ACHN (cell line): ENCODE data around the gene FEV.
A peak's percentile ranks its signal among the peaks of the same experiment; 100 is the strongest.

Experiments used
- DNase-seq: peaks from one replicate; pipeline ENCODE4 v3.0.0-alpha.2; 2015
- in situ Hi-C: cut with HindIII; loops from 2 replicates; pipeline ENCODE4 v1.10.0; 2017; ENCODE audit warnings: low sequenced_read_pairs, low pct_ligation_motif_present, low pct_unique_long_range_greater_than_20kb

FEV gene

DNA sequence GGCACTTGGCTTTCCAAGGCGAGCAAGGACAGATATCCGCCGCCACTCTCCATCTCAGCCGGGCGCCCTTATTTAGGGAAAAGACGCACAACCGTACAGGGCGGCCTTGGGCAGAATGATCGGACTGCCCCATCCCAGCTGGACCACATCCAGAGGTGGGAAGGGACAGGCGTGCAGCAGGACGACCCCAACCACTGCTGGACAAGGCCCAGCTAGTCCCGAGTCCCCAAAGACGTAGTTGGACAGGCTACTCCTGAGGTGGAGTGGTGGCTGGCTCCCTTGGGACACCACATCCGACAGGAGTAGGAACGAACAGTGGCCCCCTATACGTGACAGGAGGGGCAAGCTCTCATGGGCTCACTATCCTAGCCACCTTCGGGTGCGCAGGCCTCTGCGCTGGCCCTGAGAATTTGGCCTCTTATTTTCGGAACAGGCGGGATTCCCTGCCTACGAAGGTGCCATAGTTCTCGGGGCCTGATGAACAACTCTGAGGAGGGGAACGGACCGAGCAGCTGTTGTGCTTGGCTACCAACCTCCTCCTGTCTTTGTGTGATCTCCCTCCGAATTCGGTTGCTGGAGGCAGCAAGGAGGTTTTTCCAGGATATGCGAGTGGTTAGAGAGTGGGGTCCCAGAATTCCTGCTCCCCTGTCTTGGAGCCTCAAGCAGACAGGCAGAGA, 2.3 kb downstream of the FEV start:
- DNase-seq, result no peak
- in situ Hi-C loops, result no loop called here

DNA sequence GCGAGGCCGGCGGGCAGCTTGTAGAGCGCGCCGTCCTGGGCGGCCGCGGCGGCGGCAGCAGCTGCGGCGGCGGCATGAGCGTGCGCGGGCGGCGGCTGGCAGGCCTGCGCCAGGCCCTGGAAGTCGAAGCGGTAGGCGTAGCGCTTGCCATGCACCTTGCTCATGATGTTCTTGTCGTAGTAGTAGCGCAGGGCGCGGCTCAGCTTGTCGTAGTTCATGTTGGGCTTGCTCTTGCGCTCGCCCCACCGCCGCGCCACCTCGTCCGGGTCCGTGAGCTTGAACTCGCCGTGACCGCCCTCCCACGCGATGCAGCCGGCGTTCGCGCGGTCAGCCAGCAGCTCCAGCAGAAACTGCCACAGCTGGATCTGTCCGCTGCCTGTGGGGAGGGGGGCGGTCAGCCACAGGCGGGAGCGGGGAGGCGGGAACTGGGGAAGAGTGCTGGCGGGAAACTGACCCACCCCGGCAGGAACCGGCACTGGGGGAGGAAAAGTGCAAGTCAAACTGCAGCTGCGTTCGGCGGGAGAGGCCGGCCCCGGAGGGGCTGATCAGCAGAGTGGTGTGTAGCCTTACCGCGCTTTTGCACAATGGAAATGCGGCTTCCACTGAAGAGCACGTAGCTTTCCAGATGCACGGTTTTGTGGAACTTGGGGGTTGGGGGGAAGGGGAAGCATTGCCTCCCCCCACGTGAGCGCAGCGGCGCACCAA, 3.0 kb downstream of the FEV start:
- in situ Hi-C loops, result no loop called here
- peak; percentile 28 for DNase-seq

DNA sequence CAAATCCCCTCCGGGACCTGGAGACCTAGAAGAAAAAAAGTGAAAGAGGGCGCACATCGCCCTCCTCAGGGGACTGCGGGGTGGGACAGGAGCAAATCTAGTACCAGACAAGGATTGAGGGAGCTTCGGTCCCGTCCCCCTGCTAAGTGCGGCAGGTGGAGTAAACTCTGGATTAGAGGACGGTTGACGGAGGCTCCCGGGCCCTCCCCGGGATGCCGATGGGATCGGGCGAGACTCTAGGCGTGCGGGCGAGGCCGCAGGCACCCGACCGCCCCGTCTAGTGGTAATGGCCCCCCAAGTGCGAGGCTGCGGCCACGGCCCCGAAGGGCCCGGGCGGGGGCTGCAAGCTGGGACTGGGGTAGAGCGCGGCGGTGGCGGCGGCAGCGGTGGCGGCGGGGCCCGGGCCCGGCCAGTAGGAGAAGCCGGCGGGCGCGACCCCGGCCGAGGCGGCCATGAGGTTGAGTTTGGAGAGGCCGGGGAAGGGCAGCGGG, 3.5 kb downstream of the FEV start:
- peak; percentile 21 for DNase-seq
- in situ Hi-C loops, result no loop called here

DNA sequence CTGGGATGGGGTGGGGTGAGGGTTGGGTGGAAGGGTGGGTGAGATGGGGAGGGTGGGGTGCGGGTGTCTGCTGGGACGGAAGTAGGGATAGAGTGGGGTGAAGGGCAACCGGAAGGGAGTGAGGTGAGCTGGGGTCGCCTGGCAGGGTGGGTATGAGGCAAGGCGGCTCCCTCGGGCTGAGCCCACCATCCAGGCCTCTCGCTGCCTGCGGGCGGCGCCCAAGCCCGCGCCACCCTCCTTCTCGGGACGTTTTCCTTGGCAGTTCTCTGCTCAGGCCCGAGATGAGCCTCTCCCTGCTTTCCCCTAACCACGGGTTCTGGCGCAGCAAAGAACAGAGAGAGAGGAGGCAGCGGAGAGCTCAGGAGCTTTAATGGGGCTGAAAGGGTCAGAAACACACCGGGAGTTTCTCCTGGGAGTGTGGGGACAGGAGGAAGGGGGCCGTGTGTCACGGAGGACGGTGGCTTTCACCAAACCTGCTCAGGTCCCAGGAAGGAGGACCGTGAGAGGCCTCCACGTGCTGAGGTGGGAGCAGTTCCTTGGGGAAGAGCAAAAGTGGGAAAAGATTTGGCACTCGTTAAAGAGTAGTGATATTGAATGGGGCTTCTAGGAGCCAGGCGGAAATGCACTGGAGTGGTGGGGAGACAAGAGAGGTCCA, 4.1 kb downstream of the FEV start:
- in situ Hi-C loops, result no loop called here
- DNase-seq, result peak; percentile 36

DNA sequence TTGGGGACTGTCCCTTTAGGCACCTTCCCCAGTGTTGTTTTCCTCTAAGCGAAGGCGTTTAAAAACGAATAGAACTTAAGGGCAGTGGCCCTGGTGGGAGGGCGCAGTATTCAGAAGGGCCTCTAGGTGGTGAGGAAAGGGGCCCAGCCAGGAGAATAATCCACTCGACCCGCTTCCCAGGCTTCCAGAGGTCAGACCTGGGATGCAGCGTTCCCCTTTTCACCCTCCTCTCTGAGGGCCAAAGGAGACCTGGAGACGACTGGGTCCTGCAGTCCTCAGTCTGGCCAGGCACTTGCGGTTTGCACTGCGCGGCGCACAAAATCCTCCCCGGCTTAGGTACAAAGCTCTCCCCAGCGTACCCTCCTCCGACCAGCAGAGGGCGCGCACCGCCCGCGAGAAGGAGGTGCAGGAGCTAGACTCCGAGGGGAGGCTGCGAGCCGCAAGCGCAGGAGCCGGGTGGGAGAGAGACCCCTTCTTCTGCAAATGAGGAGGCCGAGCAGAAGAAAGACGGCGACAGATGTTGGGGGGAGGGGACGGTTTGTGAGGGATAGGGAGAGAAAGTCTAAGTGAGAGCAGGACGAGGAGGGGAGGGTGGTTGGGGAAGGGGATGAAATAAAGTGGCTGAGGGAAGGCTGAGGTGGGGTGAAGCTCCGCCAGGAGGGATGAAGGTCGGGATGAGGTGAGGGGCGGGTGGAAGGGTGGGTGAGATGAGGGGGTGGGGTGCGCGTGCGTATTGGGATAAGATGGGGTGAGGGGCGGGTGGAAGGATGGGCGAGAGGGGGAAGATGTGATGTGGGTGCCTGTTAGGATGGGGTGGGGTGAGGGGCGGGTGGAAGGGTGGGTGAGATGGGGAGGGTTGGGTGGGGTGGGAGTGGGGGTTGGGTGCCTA, 4.9 kb downstream of the FEV start:
- DNase-seq, result peak; percentile 89
- in situ Hi-C loops, result no loop called here

DNA sequence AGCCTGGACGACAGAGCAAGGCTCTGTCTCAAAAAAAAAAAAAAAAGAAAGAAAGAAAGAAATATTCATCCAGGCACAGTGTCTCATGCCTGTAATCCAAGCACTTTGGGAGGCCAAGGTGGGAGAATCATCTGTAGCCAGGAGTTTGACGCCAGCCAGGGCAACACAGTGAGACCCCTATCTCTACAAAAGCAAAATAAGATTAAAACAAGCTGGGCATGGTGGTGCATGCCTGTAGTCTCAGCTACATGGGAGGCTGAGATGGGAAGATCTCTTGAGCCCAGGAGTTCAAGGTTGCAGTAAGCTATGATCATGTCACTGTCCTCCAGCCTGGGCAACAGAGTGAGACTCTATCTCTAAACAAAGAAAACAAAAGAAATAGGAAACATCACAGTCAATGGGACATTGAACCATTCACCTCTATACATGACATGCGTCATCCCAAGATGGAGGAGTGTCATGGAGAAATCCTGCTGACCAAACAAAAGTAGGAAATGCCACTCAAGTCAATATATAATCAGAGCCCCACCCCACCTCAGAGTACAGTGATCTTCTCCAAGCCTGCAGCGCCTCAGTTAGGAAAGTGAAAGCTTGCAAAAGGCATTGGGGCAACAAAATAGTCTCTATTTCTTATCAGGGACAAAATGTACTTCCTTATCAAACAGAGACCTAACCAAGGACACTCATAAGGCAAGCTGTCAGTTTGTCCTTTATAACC, 9.8 kb downstream of the FEV start:
- in situ Hi-C loops, result no loop called here
- DNase-seq, result no peak

DNA sequence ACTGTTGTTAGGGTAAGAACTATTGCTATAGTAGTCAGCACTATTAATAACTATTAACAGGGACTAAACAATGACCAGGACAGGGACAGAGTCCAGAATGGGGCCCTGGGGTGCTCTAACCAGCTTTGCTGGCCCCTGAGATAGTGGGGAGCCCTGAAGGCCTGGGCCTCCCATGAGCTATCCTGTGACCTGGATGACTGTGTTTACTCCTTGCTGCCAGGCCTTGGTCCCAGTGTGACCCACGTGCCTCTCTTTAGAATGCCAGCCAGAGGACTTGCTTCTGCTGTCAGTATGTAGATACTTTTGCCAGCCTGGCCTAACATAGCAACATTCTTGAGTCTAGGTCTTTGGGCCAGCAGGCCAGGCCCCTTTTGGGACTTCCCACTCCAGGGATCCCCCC, 14.1 kb downstream of the FEV start:
- no peak for DNase-seq
- in situ Hi-C loops, result no loop called here

DNA sequence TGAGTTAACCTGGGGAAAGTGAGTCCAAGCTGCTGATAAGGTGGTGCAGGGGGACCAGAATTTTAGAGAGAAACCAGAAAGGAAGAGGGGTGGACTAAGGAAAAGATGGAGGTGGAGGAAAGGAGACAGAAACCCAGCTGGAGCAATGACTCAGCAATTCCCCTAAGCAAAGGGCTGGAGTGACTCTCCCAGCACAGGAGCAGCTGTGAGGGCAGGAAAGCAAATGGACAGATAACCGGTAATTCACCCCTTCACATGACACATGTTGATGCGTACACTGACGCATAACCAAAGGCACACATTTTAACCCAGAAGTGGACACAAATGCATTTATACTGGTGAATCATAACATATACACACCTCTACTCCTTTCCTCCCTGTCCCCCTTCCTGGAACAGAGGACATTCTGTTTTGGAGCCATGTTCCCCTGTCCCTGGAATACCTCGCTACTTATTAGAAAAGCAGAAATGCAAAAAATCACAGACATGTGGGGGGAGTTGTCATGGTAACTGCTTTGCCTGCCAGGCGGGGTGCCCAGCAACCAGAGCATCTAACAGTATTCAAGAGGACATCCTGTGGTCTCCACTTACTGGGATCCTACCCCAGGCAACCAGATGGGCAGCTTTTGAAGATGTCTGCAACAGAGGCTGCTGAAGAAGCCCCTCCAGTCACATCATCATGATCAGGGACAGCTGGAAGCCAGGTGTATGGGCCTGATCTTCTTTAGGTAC, 20.8 kb downstream of the FEV start:
- in situ Hi-C loops, result no loop called here
- DNase-seq, result peak; percentile 81

DNA sequence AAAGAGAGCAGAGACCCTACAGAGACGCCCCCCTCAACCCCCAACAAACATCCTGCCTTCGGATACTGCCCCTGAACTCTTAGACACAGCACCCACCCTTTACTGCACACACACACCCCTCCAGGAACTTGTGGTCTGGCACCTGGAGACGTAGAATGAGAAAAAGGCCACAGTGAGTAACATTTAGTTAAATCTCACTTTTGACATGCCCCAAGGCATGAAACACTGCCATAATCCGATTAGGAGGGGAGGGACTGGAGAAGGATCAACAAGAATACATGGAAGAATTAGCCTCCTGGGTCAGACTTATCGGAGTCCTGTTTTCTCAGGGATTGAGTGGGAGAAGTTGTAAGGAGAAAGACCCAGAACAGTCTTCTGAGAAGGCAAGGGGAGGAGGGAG, 21.4 kb downstream of the FEV start:
- DNase-seq, result no peak
- in situ Hi-C loops, result no loop called here

DNA sequence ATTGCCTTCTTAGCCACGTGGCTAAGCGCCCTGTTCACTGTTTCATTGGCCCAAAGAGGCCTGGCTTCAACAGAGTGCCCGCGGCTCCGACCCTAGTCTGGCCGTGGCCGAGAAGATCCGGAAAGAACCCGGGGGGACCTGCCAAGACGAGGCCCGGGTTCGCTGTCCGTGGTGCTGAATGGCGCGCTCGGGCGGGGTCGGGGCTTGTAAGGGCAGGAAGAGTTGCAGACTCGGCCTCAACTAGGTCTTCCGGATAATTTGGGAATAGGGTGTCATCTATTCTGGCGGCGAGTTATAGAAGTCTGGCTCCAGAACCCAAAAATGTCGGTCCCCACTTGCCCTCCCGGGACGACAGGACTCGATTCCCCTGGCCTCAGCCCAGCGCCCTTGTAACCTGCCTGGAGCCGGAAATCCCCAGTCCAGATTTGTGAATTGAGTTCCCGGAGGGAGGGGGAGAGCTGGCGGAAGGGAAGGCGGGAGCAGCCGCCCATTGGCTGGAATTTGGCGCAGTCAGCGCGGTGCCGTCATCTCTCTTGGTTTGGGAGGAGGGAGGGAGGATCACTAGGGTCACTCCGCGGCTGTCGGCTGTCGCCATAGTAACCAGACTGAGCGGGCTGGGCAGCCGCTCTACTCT, 22.0 kb downstream of the FEV start:
- DNase-seq, result peak; percentile 97
- in situ Hi-C loops, result no loop called here

DNA sequence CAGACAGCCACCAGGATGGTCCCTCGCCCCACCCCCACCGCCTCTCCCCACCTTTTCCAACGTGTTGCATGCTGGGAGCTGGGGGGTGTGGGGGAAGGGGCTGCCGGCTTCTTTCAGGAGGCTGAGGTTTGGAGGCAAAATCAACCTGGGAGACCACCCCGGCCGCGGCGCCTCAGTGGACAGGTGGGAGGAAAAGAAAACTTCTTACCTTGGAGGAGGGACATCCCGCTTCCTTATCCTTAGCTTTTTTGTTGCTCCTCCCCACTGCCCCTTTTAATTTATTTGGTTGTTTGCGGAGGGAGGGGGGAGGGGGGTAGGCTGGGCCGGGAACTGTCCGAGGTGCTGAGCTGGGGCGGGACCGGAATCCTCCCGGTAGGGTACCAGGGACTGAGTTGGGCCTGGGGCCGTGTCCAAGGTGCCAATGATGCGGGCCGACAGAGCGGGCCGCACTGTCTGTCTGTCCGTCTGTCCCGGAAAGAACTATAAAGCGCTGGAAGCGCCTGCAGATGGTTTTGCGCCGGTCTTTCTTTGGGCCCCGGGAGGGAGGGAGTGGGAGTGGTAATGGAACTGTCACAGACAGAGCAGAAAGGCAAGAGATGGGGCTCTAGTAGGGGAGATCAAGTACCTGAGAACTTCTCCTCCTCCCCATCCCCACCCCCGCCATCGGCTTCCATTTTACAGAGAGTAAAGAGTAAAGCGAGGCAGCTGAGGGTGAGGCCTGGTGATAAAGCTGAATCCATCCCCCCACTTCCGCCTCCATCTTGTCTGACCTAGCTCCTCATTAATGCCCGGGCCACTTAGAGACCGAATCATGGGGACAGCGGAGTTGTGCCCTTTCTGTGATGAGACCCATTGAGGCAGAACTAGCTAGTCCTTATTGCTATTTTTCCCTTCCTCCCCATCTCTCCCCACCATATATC, 23.1 kb downstream of the FEV start:
- in situ Hi-C loops, result no loop called here
- peak; percentile 26 for DNase-seq

DNA sequence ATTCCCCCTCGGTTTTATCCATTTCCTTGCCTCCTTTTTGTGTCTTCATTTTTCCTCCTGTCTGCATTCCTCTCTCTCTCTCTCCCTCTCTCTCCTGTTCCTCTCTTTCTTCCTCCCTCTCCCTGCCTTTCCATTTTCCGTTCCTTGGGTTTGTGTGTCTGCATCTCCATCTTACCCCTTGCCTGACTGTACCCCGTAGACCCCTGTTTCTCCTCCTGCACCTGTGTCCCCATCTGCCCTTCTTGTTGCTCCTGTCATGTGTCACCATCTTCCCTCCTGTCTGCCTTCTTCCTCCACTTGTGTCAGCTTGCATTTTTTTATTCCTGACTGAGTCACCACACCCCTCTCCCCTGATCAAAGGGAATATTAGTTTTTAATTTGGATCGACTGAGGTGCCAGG, 23.8 kb downstream of the FEV start:
- in situ Hi-C loops, result no loop called here
- DNase-seq, result no peak

DNA sequence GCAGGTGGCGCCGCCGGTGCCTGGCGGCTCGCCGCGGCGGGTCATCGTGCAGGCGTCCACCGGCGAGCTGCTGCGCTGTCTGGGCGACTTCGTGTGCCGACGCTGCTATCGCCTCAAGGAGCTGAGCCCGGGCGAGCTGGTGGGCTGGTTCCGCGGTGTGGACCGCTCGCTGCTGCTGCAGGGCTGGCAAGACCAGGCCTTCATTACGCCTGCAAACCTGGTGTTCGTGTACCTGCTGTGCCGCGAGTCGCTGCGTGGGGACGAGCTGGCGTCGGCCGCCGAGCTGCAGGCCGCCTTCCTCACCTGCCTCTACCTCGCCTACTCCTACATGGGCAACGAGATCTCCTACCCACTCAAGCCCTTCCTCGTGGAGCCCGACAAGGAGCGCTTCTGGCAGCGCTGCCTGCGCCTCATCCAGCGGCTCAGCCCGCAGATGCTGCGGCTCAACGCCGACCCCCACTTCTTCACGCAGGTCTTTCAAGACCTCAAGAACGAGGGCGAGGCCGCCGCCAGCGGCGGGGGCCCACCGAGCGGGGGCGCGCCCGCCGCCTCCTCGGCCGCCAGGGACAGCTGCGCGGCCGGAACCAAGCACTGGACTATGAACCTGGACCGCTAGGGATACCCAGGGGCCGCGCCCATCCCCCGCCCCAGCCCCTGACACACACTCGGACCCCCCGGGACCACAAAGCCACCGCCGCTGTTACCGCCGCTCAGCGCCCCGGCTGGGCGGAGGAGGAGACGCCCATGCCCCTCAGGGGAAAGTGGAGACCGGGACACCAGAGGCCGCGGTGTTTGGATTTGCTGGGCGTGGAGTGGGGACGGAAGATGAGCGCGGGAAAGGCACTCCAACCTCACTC, 24.4 kb downstream of the FEV start:
- in situ Hi-C loops, result no loop called here
- DNase-seq, result no peak

DNA sequence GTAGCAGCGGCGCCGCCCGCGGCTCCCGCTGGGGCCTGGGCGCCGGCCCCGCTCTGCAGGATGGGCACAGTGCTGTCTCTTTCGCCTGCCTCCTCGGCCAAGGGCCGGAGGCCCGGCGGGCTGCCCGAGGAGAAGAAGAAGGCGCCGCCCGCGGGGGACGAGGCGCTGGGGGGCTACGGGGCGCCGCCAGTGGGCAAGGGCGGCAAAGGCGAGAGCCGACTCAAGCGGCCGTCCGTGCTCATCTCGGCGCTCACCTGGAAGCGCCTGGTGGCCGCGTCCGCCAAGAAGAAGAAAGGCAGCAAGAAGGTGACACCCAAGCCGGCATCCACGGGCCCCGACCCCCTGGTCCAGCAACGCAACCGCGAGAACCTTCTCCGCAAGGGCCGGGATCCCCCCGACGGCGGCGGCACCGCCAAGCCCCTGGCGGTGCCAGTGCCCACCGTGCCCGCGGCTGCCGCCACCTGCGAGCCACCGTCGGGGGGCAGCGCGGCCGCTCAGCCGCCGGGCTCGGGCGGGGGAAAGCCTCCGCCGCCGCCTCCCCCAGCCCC, 25.1 kb downstream of the FEV start:
- in situ Hi-C loops, result no loop called here
- DNase-seq, result no peak

DNA sequence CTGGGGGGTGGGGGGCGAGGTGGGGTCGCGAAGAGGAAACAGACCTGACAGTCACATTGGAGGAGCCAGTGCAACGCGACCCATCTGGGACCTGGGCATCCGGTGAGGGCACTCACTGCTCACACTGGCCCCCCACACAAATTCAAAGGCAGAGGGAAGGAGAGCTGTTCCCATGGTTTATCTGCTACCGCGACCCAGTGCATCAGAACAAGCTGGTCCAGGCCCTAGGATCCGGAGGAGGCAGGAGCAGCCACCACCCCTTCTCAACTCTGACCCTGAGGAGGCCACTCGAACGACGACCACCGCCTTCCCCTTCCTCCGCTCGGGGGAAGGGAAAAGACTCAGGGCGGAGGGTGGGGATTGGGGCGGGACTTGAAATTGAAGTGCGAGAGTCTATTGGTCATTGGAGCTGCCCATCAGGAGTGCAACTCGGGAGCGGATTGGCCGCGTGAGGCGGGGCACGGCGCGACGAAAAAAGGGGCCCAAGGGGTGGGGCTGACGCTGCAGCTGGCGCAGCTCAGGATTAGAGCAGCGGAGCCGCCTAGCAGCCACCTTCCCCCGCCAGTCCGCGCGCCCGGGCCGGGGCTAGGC, 25.7 kb downstream of the FEV start, which contains the start of gene CDK5R2:
CDK5R2 (plus strand) TSS at position 526 of the 591 bp plus-strand sequence. CDS start 155 bp downstream, outside the sequence.
- in situ Hi-C loops, result no loop called here

More for the DNA sequence above, 25.7 kb downstream of the FEV start, which contains the start of gene CDK5R2:
- DNase-seq, result peak; percentile 91
